Stimulated activated CD8-positive, alpha-beta memory T cell treated with anti-CD3 and anti-CD28 coated beads, Interleukin-12 subunit alpha, Interleukin-12 subunit beta, amount 100 ng/mL, for 24 hours (primary cell): ENCODE data around the gene CYGB.

Experiments used
- DNase-seq: peaks from one replicate; pipeline ENCODE4 v3.0.0-alpha.2; 2020; ENCODE audit errors: extremely low read depth

CYGB gene

DNA sequence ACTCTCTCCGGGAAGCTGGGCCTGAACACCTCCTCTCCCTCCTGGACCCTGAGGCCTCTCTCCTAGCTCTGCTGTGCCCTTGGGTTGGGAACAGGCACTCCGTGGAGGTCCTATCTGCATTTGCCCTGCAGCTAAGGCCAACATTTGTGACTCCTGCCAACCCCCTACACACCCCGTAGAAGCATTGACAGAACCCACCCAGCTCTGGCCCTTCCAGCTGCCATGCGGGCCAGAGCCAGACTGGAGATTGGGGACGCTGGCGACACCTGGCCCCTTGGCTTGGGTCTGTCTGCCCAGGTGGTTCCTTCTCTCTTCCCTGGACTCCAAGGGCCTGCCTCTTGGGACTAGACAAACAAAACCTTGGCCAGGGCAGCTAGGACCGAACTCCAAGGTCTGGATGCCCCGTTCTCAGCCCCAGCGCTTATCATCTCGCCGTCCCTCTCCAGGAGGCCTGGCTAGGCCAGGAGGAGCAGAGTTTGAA, 35.6 kb downstream of the CYGB start:
- no peak for DNase-seq

DNA sequence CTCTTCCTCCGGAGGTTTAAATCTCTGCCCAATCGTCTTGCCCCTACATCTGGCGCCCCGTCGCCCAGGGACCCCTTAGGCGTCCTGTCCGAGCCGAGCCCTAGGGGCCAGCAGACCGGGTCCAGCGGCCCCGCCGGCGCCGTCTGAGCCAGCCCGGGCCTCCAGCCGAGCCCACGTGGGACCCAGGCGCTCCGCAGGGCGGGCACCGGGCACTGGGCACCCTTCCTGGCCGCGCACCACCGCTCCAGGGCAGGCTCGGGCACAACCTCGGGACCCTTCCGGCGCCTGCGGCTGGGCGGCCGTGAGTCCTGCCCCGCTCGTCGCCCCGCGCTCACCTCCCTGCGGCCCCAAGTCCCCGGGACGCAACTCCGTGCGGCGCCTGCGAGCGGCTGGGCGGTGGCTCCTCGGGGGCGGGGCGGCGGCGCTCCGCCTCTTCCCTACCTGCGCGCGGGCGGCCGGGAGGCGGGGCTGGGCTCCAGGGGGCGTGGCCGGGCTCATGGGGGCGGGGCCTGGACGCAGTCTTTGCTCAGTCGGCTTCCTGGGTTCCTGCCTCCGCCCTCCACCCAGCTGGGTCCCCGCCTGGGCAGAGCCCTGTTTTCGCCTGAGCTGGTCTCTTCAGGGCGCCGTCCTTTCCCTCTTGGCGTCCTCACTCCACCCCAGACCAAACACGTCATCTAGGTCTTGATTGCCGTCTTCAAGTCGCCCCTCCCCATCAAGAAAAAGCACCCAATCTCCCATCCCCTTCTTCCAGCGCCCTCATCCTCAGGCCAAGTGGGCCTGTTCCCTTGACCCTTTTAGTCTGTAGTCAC, 36.3 kb downstream of the CYGB start, which contains the start of gene RHBDF2:
Gene RHBDF2, minus strand, starts transcription at position 406 of the 809 bp plus-strand sequence. CDS start 19,899 bp downstream, outside the sequence.
- DNase-seq = peak; percentile 78

DNA sequence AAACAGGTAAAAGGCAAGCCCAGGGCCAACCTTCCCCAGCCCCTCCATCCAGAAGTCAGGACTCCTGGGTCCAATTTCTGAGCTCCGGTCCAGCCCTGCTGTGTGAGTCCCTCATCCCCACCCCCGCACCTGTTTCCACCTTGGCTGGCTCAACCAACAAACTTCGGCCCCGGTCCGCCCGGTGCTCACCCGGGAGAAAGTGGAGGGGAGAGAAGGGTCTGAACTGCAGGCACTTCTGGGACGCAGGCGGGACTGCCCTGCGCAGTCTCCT, 36.8 kb downstream of the CYGB start:
- no peak for DNase-seq

DNA sequence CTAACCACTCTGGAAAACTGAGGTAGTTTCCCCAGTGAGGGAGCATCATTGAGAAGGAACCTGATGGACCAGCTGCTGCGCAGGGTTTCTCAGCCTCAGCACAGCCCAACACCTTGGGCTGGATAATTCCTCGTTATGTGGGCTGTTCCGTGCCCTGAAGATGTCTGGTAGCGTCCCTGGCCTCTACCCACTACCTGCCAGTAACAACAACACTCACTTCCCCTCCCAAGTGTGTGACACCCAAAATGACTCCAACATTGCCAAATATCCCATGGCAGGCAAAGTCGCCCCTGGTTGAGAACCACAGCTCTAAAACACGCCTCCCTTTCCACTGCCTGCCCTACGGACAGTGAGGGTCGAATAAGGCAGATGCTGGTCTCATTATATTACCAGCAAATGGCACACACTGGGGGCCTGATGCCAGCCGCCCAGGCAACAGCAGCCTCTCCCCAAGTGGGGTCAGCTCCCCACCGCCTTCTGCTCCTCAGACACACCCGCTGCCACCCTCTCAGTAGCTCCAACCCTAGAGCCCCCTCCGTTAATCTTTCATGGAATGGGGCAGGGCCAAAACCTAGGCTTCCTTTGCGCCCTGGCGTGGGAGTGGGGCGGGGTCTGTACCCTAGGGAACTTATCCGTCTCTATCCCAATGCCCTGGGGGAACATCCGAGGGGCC, 37.3 kb downstream of the CYGB start:
- DNase-seq = no peak

DNA sequence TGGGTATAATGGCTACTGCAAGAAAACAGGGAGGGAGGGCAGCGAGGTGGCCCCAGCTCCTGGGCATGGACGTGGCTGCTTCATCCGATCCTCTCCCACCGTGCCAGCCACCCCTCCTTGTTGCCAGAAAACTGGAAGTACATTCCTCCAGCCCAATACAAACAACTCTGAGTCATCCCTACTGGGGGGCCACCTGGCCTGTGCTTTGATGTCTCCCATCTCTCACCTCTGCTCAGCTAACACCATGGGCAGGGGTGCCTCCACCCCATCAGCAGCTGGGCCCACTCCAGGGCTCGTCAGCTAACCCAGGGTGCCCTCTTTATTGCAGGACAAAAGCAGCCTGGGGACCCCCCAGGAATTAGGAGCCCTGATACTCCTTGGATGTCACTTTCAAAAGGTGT, 38.2 kb downstream of the CYGB start:
- DNase-seq = no peak

DNA sequence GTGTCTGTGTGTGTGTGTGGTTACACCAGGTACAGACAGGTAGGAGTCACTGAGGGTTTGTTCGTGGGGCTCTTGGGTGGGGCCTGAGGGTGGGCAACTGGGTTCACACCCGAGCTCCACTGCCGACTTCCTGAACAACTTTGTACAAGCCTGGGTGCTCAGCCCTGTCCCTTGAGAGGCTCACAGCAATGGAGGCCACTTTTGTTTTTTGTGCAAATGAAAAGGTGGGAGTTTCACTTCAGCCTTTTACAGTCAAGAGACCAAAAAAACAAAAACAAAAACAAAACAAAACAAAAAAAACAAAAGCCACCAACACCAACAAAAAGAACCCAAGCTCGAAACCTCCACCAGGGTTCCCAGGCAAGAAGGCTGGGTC, 38.6 kb downstream of the CYGB start:
- no peak for DNase-seq

DNA sequence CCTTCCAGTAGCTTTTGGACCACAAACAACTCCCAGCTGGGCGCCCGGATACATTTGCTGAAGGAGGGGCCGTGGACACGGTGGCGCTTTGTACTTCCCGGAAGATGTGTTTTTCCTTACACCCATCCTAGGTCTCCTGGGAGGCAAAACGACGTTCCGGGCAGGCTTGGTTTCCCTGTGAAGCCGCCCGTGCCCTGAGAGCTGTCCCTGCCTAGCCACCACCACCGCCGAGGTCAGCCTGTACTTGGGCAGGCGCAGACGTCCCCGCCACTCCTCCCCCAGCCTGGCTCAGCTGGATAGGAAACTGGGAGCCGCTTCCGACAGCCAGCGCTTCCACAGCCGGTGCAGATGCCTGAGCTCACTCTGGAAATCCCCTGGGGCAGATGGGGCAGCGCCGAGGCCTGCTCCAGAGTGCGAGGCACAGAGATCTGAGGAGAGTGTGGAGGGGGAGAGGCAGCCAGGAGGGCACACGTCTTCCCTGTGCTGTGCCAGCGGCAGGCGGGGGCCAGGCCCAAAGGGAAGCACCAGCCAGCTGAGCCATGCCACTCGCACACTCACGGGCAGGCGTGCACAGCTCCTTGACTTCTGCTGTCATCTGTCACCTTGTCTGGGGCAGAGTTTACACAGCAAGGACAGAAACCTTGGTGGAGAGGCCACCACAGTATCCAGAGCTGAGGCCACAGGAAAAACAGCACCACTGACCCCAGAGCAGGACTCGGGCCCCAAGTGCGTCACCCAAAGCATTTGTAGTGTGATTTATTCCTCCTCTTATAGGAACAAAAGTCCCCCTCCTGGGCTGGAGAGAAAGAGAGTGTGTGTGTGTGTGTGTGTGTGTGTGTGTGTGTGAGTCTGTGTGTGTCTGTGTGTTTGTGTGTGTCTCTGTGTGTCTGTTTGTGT, 39.3 kb downstream of the CYGB start:
- DNase-seq = no peak

DNA sequence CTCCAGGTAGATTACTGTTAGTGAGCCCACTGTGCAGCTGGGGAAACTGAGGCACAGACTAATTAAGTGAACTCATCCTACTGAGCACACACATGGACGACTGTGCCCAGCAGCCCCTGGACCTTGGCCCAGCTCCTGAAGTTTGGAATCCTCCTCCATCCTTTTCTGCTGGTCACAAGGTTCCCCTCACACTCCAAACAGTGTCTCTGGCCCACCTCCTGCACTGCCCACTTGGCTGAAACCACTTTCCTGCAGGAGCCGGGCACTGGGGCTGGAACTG, 39.9 kb downstream of the CYGB start:
- DNase-seq = no peak

DNA sequence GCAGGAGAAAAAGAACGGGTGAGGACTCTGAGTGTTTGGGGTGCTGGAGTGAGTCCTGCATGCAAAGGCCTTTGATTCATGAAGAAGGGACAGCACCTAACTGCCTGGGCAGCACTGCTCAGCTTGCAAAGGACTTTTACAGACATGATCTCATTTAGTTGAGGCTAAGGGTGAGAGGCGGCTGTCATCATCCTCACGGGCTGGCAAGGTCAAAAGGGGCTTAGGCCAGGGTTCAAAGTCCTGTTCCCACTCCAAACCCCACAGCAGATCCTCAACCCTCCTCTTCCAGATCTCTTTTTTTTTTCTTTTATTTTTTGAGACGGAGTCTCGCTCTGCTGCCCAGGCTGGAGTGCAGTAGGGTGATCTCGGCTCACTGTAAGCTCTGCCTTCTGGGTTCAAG, 41.0 kb downstream of the CYGB start:
- DNase-seq = no peak

DNA sequence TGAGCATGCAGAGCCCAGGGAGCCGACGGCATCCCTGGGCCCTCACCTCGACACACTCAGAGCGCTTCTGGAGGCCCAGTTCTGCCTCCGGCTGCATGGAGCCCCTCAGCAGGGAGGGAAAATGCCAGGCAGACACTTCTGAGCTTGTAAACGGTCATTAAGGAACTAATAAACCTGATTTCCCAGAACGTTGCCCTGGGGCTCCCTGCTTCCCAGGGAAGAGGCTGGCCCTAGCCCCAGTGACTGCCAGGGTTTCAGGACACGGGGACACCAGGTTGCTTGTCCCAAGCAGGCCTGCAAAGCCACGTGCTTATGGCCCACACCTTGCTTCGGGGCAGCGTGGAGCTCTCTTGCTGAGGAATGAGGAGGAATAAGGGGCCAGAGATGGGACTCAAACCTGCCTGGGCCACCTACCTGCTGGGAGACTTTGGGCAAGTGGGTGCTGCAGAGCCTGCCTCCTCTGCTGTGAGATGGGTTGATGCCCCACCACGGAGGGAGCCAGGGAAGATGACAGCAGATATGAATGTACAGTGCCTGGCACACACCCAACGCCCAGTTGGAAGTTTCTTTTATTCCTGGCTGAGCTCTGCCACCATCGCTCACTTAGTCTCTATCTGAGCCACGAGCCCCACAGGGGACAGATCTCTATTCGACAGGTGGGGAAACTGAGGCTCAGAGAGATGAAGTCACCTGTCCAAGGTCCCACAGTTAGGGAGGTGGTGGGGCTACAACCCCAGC, 41.7 kb downstream of the CYGB start:
- no peak for DNase-seq

DNA sequence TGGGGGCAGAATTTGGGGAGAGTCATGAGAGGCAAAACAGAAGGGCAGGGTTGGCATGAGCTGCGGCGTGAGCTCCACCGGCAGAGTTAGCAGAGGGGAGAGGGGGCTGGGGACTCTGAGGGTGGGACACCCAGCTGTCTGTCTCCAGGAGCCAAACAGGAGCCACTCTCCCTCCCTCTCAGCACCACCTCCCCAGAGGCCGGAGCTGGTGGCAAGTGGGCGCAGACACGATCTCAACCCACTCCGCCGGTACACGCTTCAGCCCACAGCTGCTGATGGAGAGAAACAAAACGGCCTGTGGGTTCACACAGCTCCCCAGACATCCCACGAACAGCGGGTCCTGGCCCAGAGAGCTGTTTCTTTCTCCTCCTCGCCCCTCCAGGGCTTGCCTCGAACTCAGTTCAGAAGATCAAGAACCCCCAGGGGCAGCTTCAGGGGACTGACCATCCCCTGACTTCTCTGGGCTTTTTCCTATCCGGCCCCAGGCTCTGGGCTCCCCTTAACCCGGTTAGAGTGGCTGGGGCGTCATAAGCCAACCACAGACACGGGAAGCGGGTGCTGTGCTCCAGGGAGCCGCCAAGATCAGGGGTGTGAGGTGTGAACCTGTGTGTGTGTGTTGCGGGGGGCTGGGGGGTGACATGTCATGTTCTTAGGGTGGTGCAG, 43.9 kb downstream of the CYGB start:
- no peak for DNase-seq

DNA sequence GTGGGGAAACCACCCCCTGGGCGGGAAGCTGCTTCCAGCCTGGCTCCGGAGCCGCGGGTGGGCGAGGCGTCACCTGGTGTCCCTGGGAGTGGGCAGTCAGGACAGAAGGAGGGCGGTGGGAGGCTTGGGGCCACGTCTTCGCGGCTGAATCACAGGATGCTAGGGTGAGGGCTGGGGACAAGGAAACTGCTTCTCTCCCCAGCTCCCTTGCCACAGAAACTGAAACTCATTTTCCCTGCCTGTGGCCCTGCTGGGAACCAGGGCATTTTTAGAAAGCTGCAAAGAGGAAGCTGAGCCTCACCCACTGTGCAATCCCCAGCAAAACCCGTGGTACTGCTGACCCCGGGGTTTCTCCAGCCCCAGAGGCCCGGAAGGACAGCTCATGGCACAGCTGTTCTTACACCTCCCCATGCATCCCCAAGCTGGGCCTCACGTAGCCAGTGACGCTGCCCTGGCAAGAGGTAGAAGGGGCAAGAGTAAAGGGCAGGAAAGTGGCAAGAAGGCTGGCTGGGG, 44.5 kb downstream of the CYGB start:
- DNase-seq = no peak

DNA sequence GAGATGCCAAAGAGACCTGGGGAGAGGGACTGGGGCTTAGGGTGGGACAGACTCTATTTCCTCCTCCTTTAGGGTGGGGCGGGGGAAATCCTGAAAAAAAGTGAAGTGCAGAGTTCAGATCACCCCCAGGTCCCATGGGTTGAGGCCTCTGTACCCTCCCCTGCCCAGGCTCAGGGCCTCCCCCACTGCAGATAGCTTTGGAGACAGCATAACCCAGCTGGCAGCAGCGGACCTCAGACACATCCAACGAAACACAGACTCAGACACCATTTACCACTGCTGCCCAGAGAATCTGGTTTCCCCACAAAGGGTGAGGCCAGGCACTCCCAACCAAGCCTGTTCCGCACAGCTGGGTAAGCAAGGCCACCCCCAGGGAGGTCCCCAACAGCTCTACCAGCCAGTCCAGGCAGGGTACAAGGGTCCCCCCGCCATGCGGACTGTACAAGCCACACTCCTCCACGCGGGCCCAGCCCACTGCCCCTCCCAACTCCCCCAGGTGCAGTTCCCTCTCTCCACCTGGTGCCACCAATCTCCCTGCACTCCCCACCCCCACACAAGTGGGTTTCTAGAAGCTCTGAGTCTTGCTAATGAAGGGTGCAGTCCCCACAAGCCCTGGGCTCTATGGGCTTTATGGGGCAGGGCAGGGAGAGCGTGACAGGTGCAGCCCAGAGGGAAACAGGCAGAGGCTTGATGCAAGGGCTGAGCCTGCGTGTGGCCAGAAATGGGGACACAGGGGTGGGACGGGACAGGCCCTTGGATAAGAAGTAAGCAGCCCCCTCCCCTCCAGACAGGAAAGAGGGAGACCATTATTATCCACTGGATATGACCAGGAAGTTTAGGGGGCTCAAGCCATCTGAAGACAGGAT, 45.2 kb downstream of the CYGB start:
- DNase-seq = no peak

DNA sequence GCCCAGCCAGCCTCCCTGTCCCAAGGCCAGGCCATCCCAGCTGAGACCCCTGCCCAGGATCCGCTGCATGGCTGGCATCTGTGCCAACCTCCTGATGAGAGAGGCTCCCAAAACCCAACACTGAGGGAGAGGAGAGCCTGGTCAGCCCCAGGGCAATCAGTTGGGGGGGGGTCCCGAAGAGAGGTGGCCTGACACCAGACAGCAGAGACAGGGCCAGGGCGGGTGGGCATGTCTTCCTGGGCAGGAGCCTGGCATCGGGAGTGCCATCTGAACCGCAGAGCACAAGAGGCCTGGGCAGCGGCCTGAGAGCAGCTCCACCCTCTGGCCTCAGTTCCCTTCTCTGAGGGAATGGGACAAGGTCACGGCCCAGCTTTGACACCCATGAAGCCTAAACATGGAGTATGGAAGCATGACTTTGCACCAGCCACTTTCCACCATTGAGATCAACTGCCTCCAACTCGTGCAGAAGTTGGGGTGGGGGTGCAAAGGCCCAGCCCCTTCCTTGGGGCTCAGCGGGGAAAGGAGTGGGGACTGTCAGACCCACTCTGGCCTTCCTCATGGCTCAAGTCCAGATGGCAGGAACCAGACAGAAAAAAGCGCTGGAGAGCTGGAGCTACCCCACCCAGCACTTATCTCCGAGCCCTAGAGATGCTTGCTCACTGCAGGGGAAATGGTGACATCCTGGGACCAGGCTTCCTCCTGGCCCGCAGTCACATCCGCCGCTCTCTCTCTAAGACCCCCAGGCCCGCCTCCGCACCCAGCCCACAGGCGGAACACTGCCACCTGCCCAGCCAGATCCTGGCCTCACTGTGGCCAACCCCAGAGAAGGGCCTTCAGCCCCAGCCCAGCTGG, 46.0 kb downstream of the CYGB start:
- DNase-seq = no peak

DNA sequence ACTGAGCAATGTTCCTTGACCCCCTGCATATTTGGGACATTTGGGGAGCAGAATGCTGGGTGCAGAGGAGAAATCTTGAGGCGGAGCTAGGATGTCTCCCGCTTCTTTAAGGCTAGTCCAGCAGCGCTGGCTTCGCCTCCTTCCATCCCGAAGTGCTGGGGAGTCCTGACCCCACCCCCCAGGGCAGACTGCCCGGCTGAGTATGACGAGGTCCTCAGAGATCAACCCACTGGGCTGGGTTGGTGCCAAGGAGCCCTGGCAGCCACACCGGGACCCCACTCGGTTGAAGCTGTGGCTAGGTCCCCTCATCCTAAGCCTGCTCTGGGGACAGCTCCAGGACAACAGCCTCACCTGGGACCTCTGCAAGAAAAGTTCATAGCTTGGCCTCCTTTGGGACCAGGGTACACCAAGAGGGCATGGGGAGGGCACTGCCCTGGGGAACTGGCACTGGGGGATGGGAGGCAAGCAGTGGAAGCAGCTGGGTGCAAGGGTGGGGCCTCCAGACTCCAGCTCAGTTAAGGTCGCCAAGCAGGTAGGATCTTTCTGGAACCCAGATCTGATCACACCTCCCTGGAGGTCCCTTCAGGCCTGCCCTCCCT, 47.3 kb downstream of the CYGB start:
- no peak for DNase-seq

DNA sequence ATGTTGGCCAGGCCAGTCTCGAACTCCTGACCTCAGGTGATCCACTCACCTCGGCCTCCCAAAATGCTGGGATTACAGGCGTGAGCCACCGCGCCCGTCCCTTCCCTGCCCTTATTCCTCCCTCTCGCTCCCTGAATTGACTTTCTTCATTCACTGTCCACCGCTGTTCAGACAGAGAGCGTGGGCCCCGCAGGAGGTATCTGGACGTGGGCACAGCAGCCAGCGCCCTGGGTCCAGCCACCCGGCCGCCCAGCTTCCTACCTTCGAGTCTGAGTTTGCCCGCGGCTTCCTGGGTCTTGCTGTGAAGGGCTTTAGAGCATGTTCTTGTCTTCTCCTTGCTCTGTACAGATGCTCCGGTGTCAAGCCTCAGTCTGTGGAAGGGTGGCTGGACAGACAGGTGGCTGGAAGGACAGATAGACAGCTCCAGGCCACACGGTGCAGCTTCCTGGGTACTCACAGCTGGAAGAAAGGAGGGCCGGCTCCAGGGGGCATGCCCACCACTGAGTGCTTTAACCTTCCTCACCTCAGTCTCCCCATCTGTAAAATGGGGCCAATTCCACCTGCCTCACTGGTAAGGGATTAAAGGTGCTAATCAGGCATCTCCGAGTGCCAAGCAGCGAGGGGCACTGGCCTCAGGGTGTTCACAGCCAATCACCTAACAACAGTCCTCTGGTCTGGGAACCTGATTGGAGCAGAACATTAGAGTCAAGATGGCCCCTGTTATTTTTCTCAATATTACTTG, 49.9 kb downstream of the CYGB start:
- DNase-seq = no peak

DNA sequence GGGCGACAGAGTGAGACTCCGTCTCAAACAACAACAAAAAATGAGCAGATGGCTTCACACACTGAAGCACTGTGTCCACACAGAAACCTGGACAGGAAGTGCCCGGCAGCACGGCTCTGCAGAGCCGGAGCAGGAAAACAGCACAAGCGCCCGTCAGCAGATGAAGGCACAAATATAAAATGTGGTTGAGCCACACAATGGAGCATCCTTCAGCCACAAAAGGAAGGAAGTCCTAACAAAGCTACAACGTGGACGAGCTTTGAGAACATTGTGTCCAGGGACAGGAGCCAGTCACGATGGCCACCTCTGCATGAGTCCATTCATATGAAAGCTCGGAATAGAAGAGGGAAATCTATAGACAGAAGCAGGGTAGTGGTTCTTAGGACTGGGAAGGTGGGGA, 51.9 kb downstream of the CYGB start:
- DNase-seq = no peak

DNA sequence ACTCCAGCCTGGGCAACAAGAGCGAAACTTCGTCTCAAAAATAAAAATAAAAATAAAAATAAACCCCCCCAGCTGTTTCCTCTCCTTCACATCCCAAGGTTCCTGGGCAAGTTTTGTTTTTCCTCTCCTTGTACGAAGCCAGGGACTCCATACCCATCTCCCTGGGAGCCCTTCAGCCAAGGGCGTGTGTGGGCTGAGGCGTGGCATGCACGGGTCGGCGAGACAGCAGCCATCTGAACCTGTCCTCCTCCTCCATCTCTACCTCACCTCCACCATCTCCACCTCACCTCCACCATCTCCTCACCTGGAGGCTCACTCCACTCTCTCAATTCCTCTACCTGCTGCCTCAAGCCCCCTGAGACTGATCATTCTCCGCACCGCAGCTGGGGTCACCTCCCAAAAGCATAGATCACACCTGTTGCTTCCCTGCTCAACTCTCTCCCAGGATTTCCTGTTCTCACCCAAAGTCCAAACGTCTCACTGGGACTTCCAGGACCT, 53.2 kb downstream of the CYGB start:
- DNase-seq = no peak
